C4-2B (cell line): ENCODE measurements around the gene POPDC2.

ENCODE experiments used
- ZFX ChIP-seq: fragments of 450-650 bp; IDR thresholded peaks from 2 replicates; pipeline ENCODE4 v1.6.1; 2017
- TF ChIP-seq, protein P1 (sequence below): fragments of 450-650 bp; conservative IDR thresholded peaks from 2 replicates; pipeline ENCODE4 v1.5.1; 2017; ENCODE audit warnings: mild to moderate bottlenecking

DNA sequence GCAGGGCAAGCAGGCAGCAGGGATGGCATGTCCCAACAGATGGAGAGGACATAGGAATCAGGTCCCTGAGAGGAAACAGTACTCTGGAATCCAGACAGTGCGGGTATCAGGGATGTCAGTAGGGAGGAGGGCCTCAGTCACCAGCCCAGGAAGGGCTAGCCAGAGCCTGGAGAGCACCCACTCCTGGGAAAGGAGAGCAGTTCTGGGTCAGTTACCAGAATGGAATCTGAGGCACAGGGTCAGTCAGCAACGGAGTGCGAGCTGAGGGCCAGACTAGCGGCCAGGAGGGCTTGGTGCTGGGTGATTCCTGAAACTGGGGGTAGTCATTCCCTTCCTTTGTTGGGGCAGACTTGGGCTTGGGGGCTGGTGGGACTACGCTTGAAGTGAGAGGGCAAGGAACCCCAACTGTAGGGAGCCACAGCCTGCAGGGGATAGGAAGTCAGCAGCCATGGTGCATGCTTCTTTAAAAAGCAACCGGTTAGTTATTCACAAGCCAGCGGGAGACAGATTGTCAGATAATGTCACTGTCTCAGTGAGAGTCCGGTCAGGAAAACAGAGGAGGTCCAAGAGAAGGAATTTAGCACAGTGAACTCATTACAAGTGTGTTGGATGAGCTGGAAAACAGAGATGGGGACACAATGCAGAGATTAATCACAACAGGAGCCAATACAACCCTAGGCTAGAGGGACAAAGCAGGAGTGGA is 34.8 kb downstream of the POPDC2 start:
- TF ChIP-seq, protein P1, sequence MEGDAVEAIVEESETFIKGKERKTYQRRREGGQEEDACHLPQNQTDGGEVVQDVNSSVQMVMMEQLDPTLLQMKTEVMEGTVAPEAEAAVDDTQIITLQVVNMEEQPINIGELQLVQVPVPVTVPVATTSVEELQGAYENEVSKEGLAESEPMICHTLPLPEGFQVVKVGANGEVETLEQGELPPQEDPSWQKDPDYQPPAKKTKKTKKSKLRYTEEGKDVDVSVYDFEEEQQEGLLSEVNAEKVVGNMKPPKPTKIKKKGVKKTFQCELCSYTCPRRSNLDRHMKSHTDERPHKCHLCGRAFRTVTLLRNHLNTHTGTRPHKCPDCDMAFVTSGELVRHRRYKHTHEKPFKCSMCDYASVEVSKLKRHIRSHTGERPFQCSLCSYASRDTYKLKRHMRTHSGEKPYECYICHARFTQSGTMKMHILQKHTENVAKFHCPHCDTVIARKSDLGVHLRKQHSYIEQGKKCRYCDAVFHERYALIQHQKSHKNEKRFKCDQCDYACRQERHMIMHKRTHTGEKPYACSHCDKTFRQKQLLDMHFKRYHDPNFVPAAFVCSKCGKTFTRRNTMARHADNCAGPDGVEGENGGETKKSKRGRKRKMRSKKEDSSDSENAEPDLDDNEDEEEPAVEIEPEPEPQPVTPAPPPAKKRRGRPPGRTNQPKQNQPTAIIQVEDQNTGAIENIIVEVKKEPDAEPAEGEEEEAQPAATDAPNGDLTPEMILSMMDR = no peak
- no peak for TF ChIP-seq ZFX
